Mesothelial cell of epicardium (in vitro differentiated cells): Measurements from ENCODE around the gene ZBTB4. TPM values are rescaled to one million over a fixed set of nuclear protein-coding genes. Genes with fewer than 3 reads are reported as not detected.

Source experiments
- DNase-seq, 2 experiments: peaks; one replicate each; pipeline ENCODE4 v3.0.0; 2021; ENCODE audit warnings: low spot score in 2 of 2; ENCODE audit not compliant: unreplicated experiment in 2 of 2
- H3K27ac Mint-ChIP-seq: 2 replicates; pipeline ENCODE4 v1.8.0; 2021; ENCODE audit warnings: mixed read lengths
- H3K27me3 Mint-ChIP-seq: 2 replicates; pipeline ENCODE4 v1.8.0; 2021; ENCODE audit warnings: low read depth, mixed read lengths
- H3K36me3 Mint-ChIP-seq: 2 replicates; pipeline ENCODE4 v1.8.0; 2021; ENCODE audit warnings: mixed read lengths
- H3K4me1 Mint-ChIP-seq: 2 replicates; pipeline ENCODE4 v1.8.0; 2021; ENCODE audit warnings: mixed read lengths
- H3K4me3 Mint-ChIP-seq: 2 replicates; pipeline ENCODE4 v1.8.0; 2021; ENCODE audit warnings: mild to moderate bottlenecking, moderate library complexity, mixed read lengths
- H3K9me3 Mint-ChIP-seq: 2 replicates; pipeline ENCODE4 v1.8.0; 2021; ENCODE audit warnings: mixed read lengths
- CTCF ChIP-seq: fragments of 200-600 bp; sonication (generic); IDR thresholded peaks from one replicate; pipeline ENCODE4 v1.5.0; 2021; ENCODE audit warnings: antibody characterized with exemption; ENCODE audit not compliant: unreplicated experiment
- total RNA-seq: library from RNA; stranded (reverse); gene quantifications from 3 replicates; pipeline ENCODE4 v1.2.1, GENCODE V29; 2021

ZBTB4 gene
- total RNA-seq, 1 donor from 2014 or later: 39.7 TPM

GRCh38 chr17:7411427-7411750 is 68.0 kb downstream of the ZBTB4 start:
- TF ChIP-seq CTCF: no peak
- Mint-ChIP-seq H3K27ac (no peak overlapping the region), H3K9me3 (no peaks in the 10 kb centered on the region), H3K36me3 (peaks cover 35% of the 10 kb centered on the region), H3K4me3 (no peak overlapping the region), H3K4me1 (peaks cover 19% of the 10 kb centered on the region), H3K27me3 (no peaks in the 10 kb centered on the region)
- DNase-seq: no peak

- no peak for DNase-seq
- no peak overlapping the region for H3K27ac Mint-ChIP-seq
Measured at GRCh38 chr17:7410634-7411426, 68.6 kb downstream of the ZBTB4 start.

GRCh38 chr17:7409716-7410115 is 69.7 kb downstream of the ZBTB4 start:
- DNase-seq: no peak
- no peaks in the 10 kb centered on the region for H3K9me3 Mint-ChIP-seq
- no peak overlapping the region for H3K4me3 Mint-ChIP-seq
- no peak overlapping the region for H3K27ac Mint-ChIP-seq
- peaks cover 28% of the 10 kb centered on the region for H3K4me1 Mint-ChIP-seq
- H3K36me3 Mint-ChIP-seq: peaks cover 22% of the 10 kb centered on the region
- no peak for TF ChIP-seq CTCF
- no peaks in the 10 kb centered on the region for H3K27me3 Mint-ChIP-seq

More at GRCh38 chr17:7410634-7411426, 68.6 kb downstream of the ZBTB4 start:
- no peaks in the 10 kb centered on the region for H3K9me3 Mint-ChIP-seq
- no peak overlapping the region for H3K4me3 Mint-ChIP-seq
- H3K36me3 Mint-ChIP-seq: peaks cover 32% of the 10 kb centered on the region
- no peak for TF ChIP-seq CTCF
- peaks cover 24% of the 10 kb centered on the region for H3K4me1 Mint-ChIP-seq
- H3K27me3 Mint-ChIP-seq: no peaks in the 10 kb centered on the region

Other genes with a start within 250 kb of the ZBTB4 start
- 87.3 to 96.1 TPM (median 94.0 TPM) in 3 replicates for gene DVL2, start 245.1 kb downstream of the ZBTB4 start, total RNA-seq
- gene PHF23, start 240.2 kb downstream of the ZBTB4 start, total RNA-seq: 55.4 to 57.1 TPM (median 55.6 TPM) in 3 replicates
- gene GABARAP, start 237.2 kb downstream of the ZBTB4 start, total RNA-seq: 424 to 451 TPM (median 429 TPM) in 3 replicates
- gene CTDNEP1, start 227.9 kb downstream of the ZBTB4 start, total RNA-seq: 122 to 132 TPM (median 130 TPM) in 3 replicates
- 37.9 to 42.8 TPM (median 42.1 TPM) in 3 replicates for gene ELP5, start 227.4 kb downstream of the ZBTB4 start, total RNA-seq
- gene CLDN7, start 217.2 kb downstream of the ZBTB4 start, total RNA-seq: 79.2 to 86.1 TPM (median 79.9 TPM) in 3 replicates
- 1.6 to 1.8 TPM (median 1.6 TPM) in 3 replicates for gene SLC2A4, start 197.9 kb downstream of the ZBTB4 start, total RNA-seq
- 1.9 to 3.3 TPM (median 2.2 TPM) in 3 replicates for gene YBX2, start 185.0 kb downstream of the ZBTB4 start, total RNA-seq
- 265 to 278 TPM (median 273 TPM) in 3 replicates for gene EIF5A, start 172.0 kb downstream of the ZBTB4 start, total RNA-seq
- gene GPS2, start 164.3 kb downstream of the ZBTB4 start, total RNA-seq: 42.1 to 52.4 TPM (median 46.2 TPM) in 3 replicates
- 52.8 to 56.7 TPM (median 55.1 TPM) in 3 replicates for gene NEURL4, start 150.3 kb downstream of the ZBTB4 start, total RNA-seq
- 8.9 to 10.9 TPM (median 9.1 TPM) in 3 replicates for gene ACAP1, start 143.1 kb downstream of the ZBTB4 start, total RNA-seq
- 17.3 to 18.8 TPM (median 17.7 TPM) in 3 replicates for gene KCTD11, start 127.5 kb downstream of the ZBTB4 start, total RNA-seq
- gene TMEM95, start 124.5 kb downstream of the ZBTB4 start, total RNA-seq: 0.18 to 0.42 TPM in 2 of 3 replicates, not detected in the other
- 8.2 to 9.9 TPM (median 9.0 TPM) in 3 replicates for gene TNK1, start 98.5 kb downstream of the ZBTB4 start, total RNA-seq
- 67.4 to 69.3 TPM (median 68.4 TPM) in 3 replicates for gene PLSCR3, start 85.1 kb downstream of the ZBTB4 start, total RNA-seq
- 65.7 to 78.3 TPM (median 69.4 TPM) in 3 replicates for gene TMEM256, start 75.5 kb downstream of the ZBTB4 start, total RNA-seq
- gene NLGN2, start 71.8 kb downstream of the ZBTB4 start, total RNA-seq: 88.0 to 97.5 TPM (median 90.8 TPM) in 3 replicates
- 0.38 TPM in 1 of 3 replicates, not detected in the others for gene SPEM1, start 59.3 kb downstream of the ZBTB4 start, total RNA-seq
- gene SPEM2, start 54.0 kb downstream of the ZBTB4 start, total RNA-seq: not detected in 3 replicates
- gene SPEM3, start 50.8 kb downstream of the ZBTB4 start, total RNA-seq: not detected in 3 replicates
- gene TMEM102, start 44.2 kb downstream of the ZBTB4 start, total RNA-seq: 9.7 to 10.2 TPM (median 10.2 TPM) in 3 replicates
- 24.8 to 26.8 TPM (median 26.5 TPM) in 3 replicates for gene FGF11, start 40.1 kb downstream of the ZBTB4 start, total RNA-seq
- gene CHRNB1, start 34.6 kb downstream of the ZBTB4 start, total RNA-seq: 15.9 to 17.7 TPM (median 16.0 TPM) in 3 replicates
- not detected in 3 replicates for gene SLC35G6, start 1.8 kb upstream of the ZBTB4 start, total RNA-seq
- gene POLR2A, start 4.7 kb upstream of the ZBTB4 start, total RNA-seq: 195 to 208 TPM (median 204 TPM) in 3 replicates
- gene TNFSF12, start 69.4 kb upstream of the ZBTB4 start, total RNA-seq: 6.6 to 7.7 TPM (median 7.6 TPM) in 3 replicates
- gene TNFSF13, start 79.1 kb upstream of the ZBTB4 start, total RNA-seq: 4.3 to 6.1 TPM (median 5.2 TPM) in 3 replicates
- gene SENP3, start 82.3 kb upstream of the ZBTB4 start, total RNA-seq: 50.3 to 55.9 TPM (median 51.5 TPM) in 3 replicates
- 0.44 to 0.86 TPM (median 0.78 TPM) in 3 replicates for gene CD68, start 100.0 kb upstream of the ZBTB4 start, total RNA-seq
- gene MPDU1, start 104.2 kb upstream of the ZBTB4 start, total RNA-seq: 44.8 to 45.5 TPM (median 45.5 TPM) in 3 replicates
- gene SOX15, start 110.5 kb upstream of the ZBTB4 start, total RNA-seq: 2.0 to 2.3 TPM (median 2.1 TPM) in 3 replicates
- 43.2 to 44.5 TPM (median 43.4 TPM) in 3 replicates for gene FXR2, start 135.3 kb upstream of the ZBTB4 start, total RNA-seq
- gene SAT2, start 148.2 kb upstream of the ZBTB4 start, total RNA-seq: 80.6 to 95.0 TPM (median 87.7 TPM) in 3 replicates
- gene SHBG, start 150.5 kb upstream of the ZBTB4 start, total RNA-seq: 0.60 to 0.84 TPM (median 0.82 TPM) in 3 replicates
- 9.6 to 10.5 TPM (median 10.2 TPM) in 3 replicates for gene ATP1B2, start 171.3 kb upstream of the ZBTB4 start, total RNA-seq
- gene TP53, start 207.9 kb upstream of the ZBTB4 start, total RNA-seq: 98.8 to 105 TPM (median 101 TPM) in 3 replicates
- gene WRAP53, start 208.8 kb upstream of the ZBTB4 start, total RNA-seq: 12.3 to 13.6 TPM (median 13.1 TPM) in 3 replicates
- gene EFNB3, start 225.6 kb upstream of the ZBTB4 start, total RNA-seq: 27.3 to 28.2 TPM (median 28.1 TPM) in 3 replicates
- gene DNAH2, start 238.1 kb upstream of the ZBTB4 start, total RNA-seq: 0.18 to 0.64 TPM (median 0.25 TPM) in 3 replicates